Erythroblast (primary cell): Measurements from ENCODE around the gene IFITM5.

Experiments used
- GATA1 ChIP-seq: IDR thresholded peaks from 2 replicates; pipeline ENCODE4 v1.6.1; 2011; ENCODE audit warnings: low read depth, mild to moderate bottlenecking, control low read depth, low read length, moderate library complexity
- POLR2A ChIP-seq: IDR thresholded peaks from 2 replicates; pipeline ENCODE4 v1.6.1; 2011; ENCODE audit warnings: mild to moderate bottlenecking, low read length

GRCh38 chr11:342328-342727 lies 43.0 kb upstream of the IFITM5 start:
- TF ChIP-seq POLR2A (no peak), GATA1 (no peak)
